K562 (cell line): ENCODE measurements around the gene EPHA2. TPM values are rescaled to one million over a fixed set of nuclear protein-coding genes. Genes with fewer than 3 reads are reported as not detected.
A peak's percentile ranks its signal among the peaks of the same experiment; 100 is the strongest.

ENCODE experiments used
- ATAC-seq: fragments of 200-7000 bp; cut with Tn5 transposase; 3 replicates; pipeline ENCODE4 v1.9.1; 2020; ENCODE audit warnings: moderate library complexity
- BruUV-seq: library from RNA; stranded (reverse); fragments of 400-500 nt; replicated peaks from 2 replicates; lab custom pipeline; 2021; lab: Mats Ljungman, UMichigan
- CTCF ChIA-PET: fragments of 300-600 bp; formaldehyde crosslinking; extraction: SDS; loops from one replicate; lab custom pipeline; 2021; ENCODE audit warnings: low intra/inter-chr PET ratio; lab: Yijun Ruan, JAX
- POLR2A ChIA-PET: fragments of 300-600, 350-650 bp; sonication (Branson Sonifier 250); formaldehyde crosslinking; extraction: SDS; loops from one replicate; lab custom pipeline; 2021; ENCODE audit warnings: antibody characterized with exemption, inconsistent platforms; lab: Yijun Ruan, JAX
- DNase-seq, 4 experiments: peaks; one replicate each; pipeline versions ENCODE4 v3.0.0 to v3.0.0-alpha.2; 2011 to 2018; ENCODE audit warnings: low spot score in 3 of 4, mixed read lengths in 3 of 4; ENCODE audit errors: extremely low read depth in 1 of 4
- FAIRE-seq: peaks from 2 replicates; lab custom pipeline; 2011; peaks lifted over from hg19 to GRCh38; lab: Jason Lieb, UNC
- H2AFZ ChIP-seq: 2 replicates; pipeline ENCODE4 v1.6.0; 2011; ENCODE audit warnings: low read depth, low read length, control low read depth, inconsistent platforms
- H3K27ac ChIP-seq: fragments of 200-600 bp; 3 replicates; pipeline ENCODE4 v1.8.0; 2011; ENCODE audit warnings: low read depth, mild to moderate bottlenecking, control low read depth, inconsistent platforms, low read length, moderate library complexity, mixed read lengths; ENCODE audit errors: extremely low read depth
- H3K27me3 ChIP-seq, 2 experiments: fragments of 300-600 bp in 1 of 2; 2 replicates in 1 of 2; 3 replicates in 1 of 2; pipeline versions ENCODE4 v1.6.0 to v1.8.0; 2011; ENCODE audit warnings: inconsistent platforms in 2 of 2, low read length in 2 of 2, mild to moderate bottlenecking in 1 of 2, mixed read lengths in 1 of 2, moderate library complexity in 1 of 2; ENCODE audit not compliant: control insufficient read depth in 2 of 2, insufficient read depth in 2 of 2
- H3K36me3 ChIP-seq: fragments of 300-600 bp; 3 replicates; pipeline ENCODE4 v1.8.0; 2011; ENCODE audit warnings: mild to moderate bottlenecking, low read length, inconsistent platforms; ENCODE audit not compliant: control insufficient read depth, insufficient read depth
- H3K4me1 ChIP-seq, 2 experiments: fragments of 200-600 bp in 1 of 2; replicated peaks in 1 of 2; 2 replicates in 1 of 2; 3 replicates in 1 of 2; pipeline versions ENCODE4 v1.5.1 to v1.8.0; 2011; ENCODE audit warnings: inconsistent platforms in 2 of 2, low read length in 2 of 2, mild to moderate bottlenecking in 1 of 2, mixed read lengths in 1 of 2, moderate library complexity in 1 of 2; ENCODE audit not compliant: control insufficient read depth in 2 of 2, insufficient read depth in 2 of 2
- H3K4me2 ChIP-seq: 2 replicates; pipeline ENCODE4 v1.6.1; 2011; ENCODE audit warnings: low read length, control low read depth, inconsistent platforms, mixed read lengths; ENCODE audit not compliant: insufficient read depth
- H3K4me3 ChIP-seq: fragments of 200-600 bp; sonication (generic), shearing (Covaris generic); 2 replicates; pipeline ENCODE4 v1.5.1; 2016; ENCODE audit warnings: control low read depth, inconsistent platforms
- H3K79me2 ChIP-seq: fragments of 200-600 bp; 3 replicates; pipeline ENCODE4 v1.8.0; 2011; ENCODE audit warnings: low read length, inconsistent platforms; ENCODE audit not compliant: control insufficient read depth, insufficient read depth
- H3K9ac ChIP-seq, 2 experiments: 2 replicates each; pipeline versions ENCODE4 v1.6.0 to v1.6.1; 2011; ENCODE audit warnings: low read depth in 2 of 2, low read length in 2 of 2, control low read depth in 1 of 2, inconsistent platforms in 1 of 2, mild to moderate bottlenecking in 1 of 2, mixed read lengths in 1 of 2; ENCODE audit not compliant: insufficient read depth in 1 of 2
- H3K9me1 ChIP-seq: one replicate; pipeline ENCODE4 v1.6.0; 2011; ENCODE audit warnings: inconsistent platforms, mild to moderate bottlenecking, low read length, moderate library complexity; ENCODE audit not compliant: control insufficient read depth, insufficient read depth
- H3K9me3 ChIP-seq: replicated peaks from 2 replicates; pipeline ENCODE4 v1.5.1; 2011; ENCODE audit warnings: low read depth, low read length, inconsistent platforms; ENCODE audit not compliant: control insufficient read depth, insufficient read depth
- H4K20me1 ChIP-seq: replicated peaks from 2 replicates; pipeline ENCODE4 v1.6.1; 2011; ENCODE audit warnings: low read length, inconsistent platforms, mixed read lengths; ENCODE audit not compliant: control insufficient read depth, insufficient read depth
- ARID3B ChIP-seq: fragments of 250-450 bp; sonication (Bioruptor Pico); IDR thresholded peaks from 2 replicates; pipeline ENCODE4 v1.4.0; 2020; ENCODE audit warnings: borderline replicate concordance
- E2F4 ChIP-seq: sonication (generic); formaldehyde crosslinking; IDR thresholded peaks from 2 replicates; pipeline ENCODE4 v1.8.0; 2022; ENCODE audit warnings: mild to moderate bottlenecking, low read depth, missing genetic modification reagents
- HDAC8 ChIP-seq: fragments of 450-650 bp; IDR thresholded peaks from 2 replicates; pipeline ENCODE4 v1.6.1; 2016; ENCODE audit warnings: mild to moderate bottlenecking, missing genetic modification characterization, moderate library complexity, missing compliant biosample characterization
- NR4A1 ChIP-seq, 2 experiments: fragments of 250-450 bp in 1 of 2; fragments of 450-650 bp in 1 of 2; sonication (Bioruptor Pico) in 1 of 2; IDR thresholded peaks; 2 replicates each; pipeline versions ENCODE4 v1.4.0 to v1.6.1; 2016 to 2020; ENCODE audit warnings: mild to moderate bottlenecking in 2 of 2, missing compliant biosample characterization in 1 of 2, missing genetic modification characterization in 1 of 2, moderate library complexity in 1 of 2
- TOE1 ChIP-seq, 2 experiments: fragments of 450-650 bp in 1 of 2; sonication (generic) in 1 of 2; formaldehyde crosslinking in 1 of 2; IDR thresholded peaks; 2 replicates each; pipeline versions ENCODE4 v1.7.1 to v1.8.0; 2016 to 2022; ENCODE audit warnings: borderline replicate concordance in 2 of 2, mild to moderate bottlenecking in 2 of 2, antibody characterized with exemption in 1 of 2, inconsistent platforms in 1 of 2, low read depth in 1 of 2, missing genetic modification reagents in 1 of 2, moderate library complexity in 1 of 2
- WGBS: fragments of 100-300 bp; shearing (Covaris generic); methylation state at CpG from one replicate; pipeline ENCODE4 v1.1.6; 2016; ENCODE audit warnings: low coverage, mixed read lengths; ENCODE audit not compliant: insufficient coverage; ENCODE audit errors: missing lambda C conversion rate; 5-methylcytosine and 5-hydroxymethylcytosine counted together
- in situ Hi-C: fragments of 300-500 bp; cut with MboI; formaldehyde crosslinking; loops from 4 replicates; pipeline ENCODE4 v1.15.0; 2018; ENCODE audit warnings: inconsistent platforms, mixed read lengths
- intact Hi-C: fragments of 100-400 bp; cut with micrococcal nuclease; formaldehyde crosslinking; loops from 2 replicates; pipeline ENCODE4 v1.14.2; 2022
- polyA plus RNA-seq, 8 experiments: library from polyadenylated mRNA; depleted of rRNA in 4 of 8; stranded (reverse) in 5 of 8; unstranded in 3 of 8; fragments of >200 nt; fragmentation: Nextera tagmentation in 2 of 8; fragmentation: Illumina TruSeq in 1 of 8; extraction: Ambion mirVana in 2 of 8; extraction: Trizol in 1 of 8; gene quantifications; 2 replicates each; pipeline versions ENCODE4 v1.2.1 to v1.2.3, GENCODE V29; 2011 to 2014; ENCODE audit warnings: inconsistent platforms in 1 of 8, missing spikeins in 1 of 8
- total RNA-seq, 7 experiments: library from RNA; depleted of rRNA in 6 of 7; stranded (reverse); fragments of >200 nt in 6 of 7; fragmentation: Illumina TruSeq in 2 of 7; extraction: Trizol in 2 of 7; gene quantifications; 2 replicates each; pipeline versions ENCODE4 v1.2.1 to v1.2.3, GENCODE V29; 2011 to 2021; ENCODE audit warnings: low replicate concordance in 1 of 7
- TF ChIP-seq, protein P1 (sequence below): fragments of 200-800 bp; sonication (Bioruptor generic); IDR thresholded peaks from 2 replicates; pipeline ENCODE4 v1.6.1; 2017; ENCODE audit warnings: missing genetic modification characterization, missing compliant biosample characterization
- TF ChIP-seq, protein P2 (sequence below): fragments of 450-650 bp; IDR thresholded peaks from 2 replicates; pipeline ENCODE4 v1.6.1; 2016; ENCODE audit warnings: borderline replicate concordance

EPHA2 gene
- total and polyA plus RNA-seq, 9 of the 15 experiments (the other 6 are each of a cell fraction or from before 2014, with no cell fraction given), result 0.04 to 0.40 (median 0.07) TPM; not detected in 4

DNA sequence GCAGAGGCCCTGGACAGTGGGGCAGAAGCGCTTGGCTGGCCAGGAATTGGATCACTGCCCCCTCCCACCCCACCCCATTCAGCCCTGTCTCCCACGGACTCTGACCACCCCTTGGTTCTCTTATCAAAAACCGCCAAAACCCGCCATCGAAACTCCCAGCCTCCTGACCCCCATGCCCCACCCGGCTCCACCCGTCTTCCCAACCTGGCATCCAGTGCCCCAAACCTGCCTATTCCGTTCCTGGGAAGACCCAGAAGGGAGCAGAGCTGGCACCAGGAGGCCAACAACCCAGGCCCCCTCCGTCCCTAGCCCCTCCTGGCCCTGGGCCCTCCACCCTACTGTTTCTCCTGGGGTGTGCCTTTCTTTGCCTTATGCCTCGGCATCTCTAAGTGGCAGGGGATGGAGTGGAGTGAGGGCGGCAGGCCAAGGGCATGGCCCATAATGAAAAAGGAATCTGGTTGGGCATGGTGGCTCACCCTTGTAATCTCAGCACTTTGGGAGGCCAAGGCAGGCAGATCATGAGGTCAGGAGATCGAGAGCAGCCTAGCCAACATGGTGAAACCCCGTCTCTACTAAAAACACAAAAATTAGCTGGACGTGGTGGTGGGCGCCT is 16.5 kb upstream of the EPHA2 start:
- Histone ChIP-seq H3K9me3 (no peaks in the 10 kb centered on the region), H3K9ac (peak overlapping the region; percentile 42 to 84), H3K4me2 (peak overlapping the region; percentile 32; the same call in 1 of the 2 replicates), H3K4me3 (no peak overlapping the region), H3K9me1 (no peaks in the 10 kb centered on the region), H4K20me1 (no peaks in the 10 kb centered on the region), H3K27ac (peak overlapping the region; percentile 55; the same call in 2 of the 3 replicates), H3K27me3 (no peaks in the 10 kb centered on the region), H3K4me1 (peaks cover 42 to 65% of the 10 kb centered on the region in 2 experiments), H3K79me2 (no peaks in the 10 kb centered on the region), H3K36me3 (no peaks in the 10 kb centered on the region), H2AFZ (peak overlapping the region; percentile 95)
- WGBS, result 38% methylated on average over 12 of the region's 15 CpGs
- DNase-seq (peak in 2 of 4 experiments; percentile 36 to 44), ATAC-seq (no peak), FAIRE-seq (no peak)
- CTCF ChIA-PET, result no interaction called here
- POLR2A ChIA-PET, result interaction anchor here (0.6 to 1.3 kb wide), 5 partner anchors 9 to 90 kb away, joined by 3 to 5 read pairs (median 4); no protein-coding TSS in a partner anchor
- intact Hi-C loops (no loop called here), in situ Hi-C loops (no loop called here)
- BruUV-seq, result no TSS peak
- TF ChIP-seq, protein P1, sequence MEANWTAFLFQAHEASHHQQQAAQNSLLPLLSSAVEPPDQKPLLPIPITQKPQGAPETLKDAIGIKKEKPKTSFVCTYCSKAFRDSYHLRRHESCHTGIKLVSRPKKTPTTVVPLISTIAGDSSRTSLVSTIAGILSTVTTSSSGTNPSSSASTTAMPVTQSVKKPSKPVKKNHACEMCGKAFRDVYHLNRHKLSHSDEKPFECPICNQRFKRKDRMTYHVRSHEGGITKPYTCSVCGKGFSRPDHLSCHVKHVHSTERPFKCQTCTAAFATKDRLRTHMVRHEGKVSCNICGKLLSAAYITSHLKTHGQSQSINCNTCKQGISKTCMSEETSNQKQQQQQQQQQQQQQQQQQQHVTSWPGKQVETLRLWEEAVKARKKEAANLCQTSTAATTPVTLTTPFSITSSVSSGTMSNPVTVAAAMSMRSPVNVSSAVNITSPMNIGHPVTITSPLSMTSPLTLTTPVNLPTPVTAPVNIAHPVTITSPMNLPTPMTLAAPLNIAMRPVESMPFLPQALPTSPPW, result 0 out of 2 replicates have a peak, but pooled peaks have one; percentile 29
- TF ChIP-seq, protein P2, sequence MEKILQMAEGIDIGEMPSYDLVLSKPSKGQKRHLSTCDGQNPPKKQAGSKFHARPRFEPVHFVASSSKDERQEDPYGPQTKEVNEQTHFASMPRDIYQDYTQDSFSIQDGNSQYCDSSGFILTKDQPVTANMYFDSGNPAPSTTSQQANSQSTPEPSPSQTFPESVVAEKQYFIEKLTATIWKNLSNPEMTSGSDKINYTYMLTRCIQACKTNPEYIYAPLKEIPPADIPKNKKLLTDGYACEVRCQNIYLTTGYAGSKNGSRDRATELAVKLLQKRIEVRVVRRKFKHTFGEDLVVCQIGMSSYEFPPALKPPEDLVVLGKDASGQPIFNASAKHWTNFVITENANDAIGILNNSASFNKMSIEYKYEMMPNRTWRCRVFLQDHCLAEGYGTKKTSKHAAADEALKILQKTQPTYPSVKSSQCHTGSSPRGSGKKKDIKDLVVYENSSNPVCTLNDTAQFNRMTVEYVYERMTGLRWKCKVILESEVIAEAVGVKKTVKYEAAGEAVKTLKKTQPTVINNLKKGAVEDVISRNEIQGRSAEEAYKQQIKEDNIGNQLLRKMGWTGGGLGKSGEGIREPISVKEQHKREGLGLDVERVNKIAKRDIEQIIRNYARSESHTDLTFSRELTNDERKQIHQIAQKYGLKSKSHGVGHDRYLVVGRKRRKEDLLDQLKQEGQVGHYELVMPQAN, result 0 out of 2 replicates have a peak, but pooled peaks have one; percentile 27
- TF ChIP-seq TOE1 (IDR thresholded peaks at IDR 0.05; ENCODE audit: borderline replicate concordance) (no peak), TOE1 (CRISPR knock-in tag; IDR thresholded peaks at IDR 0.05; ENCODE audit: borderline replicate concordance, low read depth) (peak; percentile 79; the same call in 1 of the 2 replicates), HDAC8 (no peak), NR4A1 (CRISPR knock-in tag; IDR thresholded peaks at IDR 0.05) (no peak), NR4A1 (tag; IDR thresholded peaks at IDR 0.05) (peak; percentile 24; the same call in 1 of the 2 replicates), E2F4 (CRISPR knock-in tag) (peak; percentile 36; the same call in 1 of the 2 replicates), ARID3B (0 out of 2 replicates have a peak, but pooled peaks have one; percentile 22)
